Loucy (cell line): Measurements from ENCODE around the gene HABP2.

Experiments used
- H2AFZ ChIP-seq: fragments of 200-600 bp; sonication (generic); 2 replicates; pipeline ENCODE4 v1.6.0; 2016; ENCODE audit warnings: antibody characterized with exemption, mild to moderate bottlenecking, low read length, moderate library complexity
- H3F3A ChIP-seq: fragments of 200-600 bp; 2 replicates; pipeline ENCODE4 v1.6.0; 2016; ENCODE audit warnings: antibody characterized with exemption, low read depth, mild to moderate bottlenecking
- H3K27me3 ChIP-seq: fragments of 200-600 bp; sonication (generic); 2 replicates; pipeline ENCODE4 v1.6.1; 2014; ENCODE audit warnings: low read length, mild to moderate bottlenecking; ENCODE audit not compliant: insufficient read depth, poor library complexity, severe bottlenecking
- H3K36me3 ChIP-seq: fragments of 200-600 bp; sonication (generic); 2 replicates; pipeline ENCODE4 v1.6.1; 2016; ENCODE audit warnings: low read length; ENCODE audit not compliant: insufficient read depth
- H3K4me1 ChIP-seq: fragments of 200-600 bp; sonication (generic); 2 replicates; pipeline ENCODE4 v1.5.1; 2014; ENCODE audit warnings: low read length, mild to moderate bottlenecking; ENCODE audit not compliant: insufficient read depth, poor library complexity, severe bottlenecking
- H3K4me2 ChIP-seq: fragments of 200-600 bp; sonication (generic); 2 replicates; pipeline ENCODE4 v1.6.0; 2014; ENCODE audit warnings: antibody characterized with exemption, low read length, low read depth, mild to moderate bottlenecking; ENCODE audit not compliant: poor library complexity, severe bottlenecking
- H3K4me3 ChIP-seq: fragments of 200-600 bp; sonication (generic); 2 replicates; pipeline ENCODE4 v1.5.1; 2014; ENCODE audit warnings: low read length, mild to moderate bottlenecking, mixed read lengths; ENCODE audit not compliant: poor library complexity, severe bottlenecking
- H3K79me2 ChIP-seq: fragments of 200-600 bp; sonication (generic); 2 replicates; pipeline ENCODE4 v1.6.1; 2014; ENCODE audit warnings: low read length; ENCODE audit not compliant: insufficient read depth
- H3K9ac ChIP-seq: fragments of 200-600 bp; sonication (generic); 2 replicates; pipeline ENCODE4 v1.6.0; 2014; ENCODE audit warnings: mild to moderate bottlenecking, low read depth, low read length, moderate library complexity; ENCODE audit not compliant: poor library complexity, severe bottlenecking
- H3K9me2 ChIP-seq: fragments of 200-600 bp; sonication (generic); replicated peaks from 2 replicates; pipeline ENCODE4 v1.6.1; 2016; ENCODE audit warnings: low read depth, low read length, mixed read lengths
- H3K9me3 ChIP-seq: fragments of 200-600 bp; sonication (generic); 2 replicates; pipeline ENCODE4 v1.6.1; 2014; ENCODE audit warnings: mild to moderate bottlenecking, antibody characterized with exemption, low read length, low read depth; ENCODE audit not compliant: insufficient read depth
- H4K20me1 ChIP-seq: fragments of 200-600 bp; sonication (generic); 2 replicates; pipeline ENCODE4 v1.6.0; 2014; ENCODE audit warnings: antibody characterized with exemption, low read length, mild to moderate bottlenecking; ENCODE audit not compliant: insufficient read depth, poor library complexity, severe bottlenecking
- CTCF ChIP-seq: fragments of 200-600 bp; sonication (generic); conservative IDR thresholded peaks from 2 replicates; pipeline ENCODE4 v1.5.1; 2014; ENCODE audit warnings: mild to moderate bottlenecking, antibody characterized with exemption, low read length
- EZH2phosphoT487 ChIP-seq: fragments of 200-600 bp; IDR thresholded peaks from 2 replicates; pipeline ENCODE4 v1.6.1; 2018; ENCODE audit warnings: antibody characterized with exemption, mild to moderate bottlenecking, moderate library complexity, borderline replicate concordance

HABP2 gene

GRCh38 chr10:113618338-113618737, 65.5 kb downstream of the HABP2 start:
- H4K20me1 ChIP-seq = no peaks in the 10 kb centered on the region
- no peaks in the 10 kb centered on the region for H3K27me3 ChIP-seq
- H3K79me2 ChIP-seq = no peaks in the 10 kb centered on the region
- no peak overlapping the region for H3K4me3 ChIP-seq
- TF ChIP-seq EZH2phosphoT487 (no peak), CTCF (no peak)
- no peaks in the 10 kb centered on the region for H3K9me3 ChIP-seq
- H3K4me2 ChIP-seq = no peak overlapping the region
- no peaks in the 10 kb centered on the region for H3K36me3 ChIP-seq
- H3K9ac ChIP-seq = no peak overlapping the region
- H3F3A ChIP-seq = no peaks in the 10 kb centered on the region
- H3K9me2 ChIP-seq = no peaks in the 10 kb centered on the region
- H2AFZ ChIP-seq = no peak overlapping the region
- peaks cover 4% of the 10 kb centered on the region for H3K4me1 ChIP-seq

- H3F3A ChIP-seq = no peaks in the 10 kb centered on the region
- no peak overlapping the region for H3K4me3 ChIP-seq
- no peaks in the 10 kb centered on the region for H3K27me3 ChIP-seq
- H3K9ac ChIP-seq = no peak overlapping the region
- H3K9me2 ChIP-seq = no peaks in the 10 kb centered on the region
- H2AFZ ChIP-seq = no peak overlapping the region
- no peaks in the 10 kb centered on the region for H3K9me3 ChIP-seq
- H3K79me2 ChIP-seq = no peaks in the 10 kb centered on the region
- TF ChIP-seq CTCF (no peak), EZH2phosphoT487 (no peak)
- no peak overlapping the region for H3K4me2 ChIP-seq
- peaks cover 4% of the 10 kb centered on the region for H3K4me1 ChIP-seq
- H4K20me1 ChIP-seq = no peaks in the 10 kb centered on the region
- no peaks in the 10 kb centered on the region for H3K36me3 ChIP-seq
These were observed 66.5 kb downstream of the HABP2 start for GRCh38 chr10:113619401-113619800.

GRCh38 chr10:113620511-113620910, 67.7 kb downstream of the HABP2 start:
- no peaks in the 10 kb centered on the region for H3K36me3 ChIP-seq
- TF ChIP-seq CTCF = no peak
- no peak for TF ChIP-seq EZH2phosphoT487
- H3K27me3 ChIP-seq = no peaks in the 10 kb centered on the region
- no peaks in the 10 kb centered on the region for H4K20me1 ChIP-seq
- no peak overlapping the region for H3K4me2 ChIP-seq
- no peak overlapping the region for H3K4me3 ChIP-seq
- H3K4me1 ChIP-seq = peaks cover 4% of the 10 kb centered on the region
- H2AFZ ChIP-seq = no peak overlapping the region
- H3K9me3 ChIP-seq = no peaks in the 10 kb centered on the region
- H3F3A ChIP-seq = no peaks in the 10 kb centered on the region
- no peaks in the 10 kb centered on the region for H3K79me2 ChIP-seq
- no peak overlapping the region for H3K9ac ChIP-seq
- no peaks in the 10 kb centered on the region for H3K9me2 ChIP-seq
